CD4-positive, alpha-beta T cell treated with Interleukin-6 for 4 hours (primary cell): ENCODE results near the gene DGUOK.

ENCODE experiments used
- DNase-seq: peaks from one replicate; pipeline ENCODE4 v3.0.0-alpha.2; 2020; ENCODE audit warnings: mixed read lengths

DGUOK gene

GRCh38 chr2:73952499-73953446 lies 26.1 kb downstream of the DGUOK start:
- DNase-seq: no peak

- DNase-seq: no peak
These were observed 29.7 kb downstream of the DGUOK start for GRCh38 chr2:73956218-73956865.

GRCh38 chr2:73961274-73961673 lies 34.6 kb downstream of the DGUOK start:
- no peak for DNase-seq

DNA sequence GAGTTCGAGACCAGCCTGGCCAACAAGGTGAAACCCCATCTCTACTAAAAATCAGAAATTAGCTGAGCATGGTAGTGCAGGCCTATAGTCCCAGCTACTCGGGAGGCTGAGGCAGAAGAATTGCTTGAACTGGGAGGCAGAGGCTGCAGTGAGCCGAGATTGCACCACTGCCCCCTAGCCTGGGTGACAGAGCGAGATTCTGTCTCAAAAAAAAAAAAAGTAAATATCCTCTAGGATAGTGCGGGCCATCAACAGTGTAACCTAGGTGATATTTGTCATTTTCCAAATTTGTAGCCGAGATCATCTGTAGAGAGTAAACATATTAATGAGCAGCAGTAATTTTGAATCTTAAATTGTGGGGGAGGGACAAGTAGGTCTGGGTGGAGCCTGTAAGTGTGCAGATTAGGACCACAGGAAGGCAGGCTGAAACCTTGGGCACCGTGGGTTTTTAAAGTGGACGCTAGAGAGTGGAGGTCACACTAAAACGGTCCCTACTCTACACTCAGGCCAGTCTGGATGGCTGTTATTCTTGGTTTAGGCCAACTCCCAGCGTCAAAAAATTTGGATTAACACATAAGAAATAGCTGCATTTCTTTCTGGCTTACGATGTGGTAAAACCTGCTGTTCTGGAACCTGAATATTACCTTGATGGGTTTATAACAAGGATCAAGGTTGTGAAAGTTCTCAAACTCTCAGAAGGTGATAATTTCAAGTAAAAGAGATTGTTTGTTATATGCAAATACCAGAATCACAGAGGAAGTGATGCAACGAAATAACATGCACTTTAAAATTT lies 35.3 kb downstream of the DGUOK start:
- no peak for DNase-seq

GRCh38 chr2:73962798-73963197 lies 36.1 kb downstream of the DGUOK start:
- no peak for DNase-seq

DNA sequence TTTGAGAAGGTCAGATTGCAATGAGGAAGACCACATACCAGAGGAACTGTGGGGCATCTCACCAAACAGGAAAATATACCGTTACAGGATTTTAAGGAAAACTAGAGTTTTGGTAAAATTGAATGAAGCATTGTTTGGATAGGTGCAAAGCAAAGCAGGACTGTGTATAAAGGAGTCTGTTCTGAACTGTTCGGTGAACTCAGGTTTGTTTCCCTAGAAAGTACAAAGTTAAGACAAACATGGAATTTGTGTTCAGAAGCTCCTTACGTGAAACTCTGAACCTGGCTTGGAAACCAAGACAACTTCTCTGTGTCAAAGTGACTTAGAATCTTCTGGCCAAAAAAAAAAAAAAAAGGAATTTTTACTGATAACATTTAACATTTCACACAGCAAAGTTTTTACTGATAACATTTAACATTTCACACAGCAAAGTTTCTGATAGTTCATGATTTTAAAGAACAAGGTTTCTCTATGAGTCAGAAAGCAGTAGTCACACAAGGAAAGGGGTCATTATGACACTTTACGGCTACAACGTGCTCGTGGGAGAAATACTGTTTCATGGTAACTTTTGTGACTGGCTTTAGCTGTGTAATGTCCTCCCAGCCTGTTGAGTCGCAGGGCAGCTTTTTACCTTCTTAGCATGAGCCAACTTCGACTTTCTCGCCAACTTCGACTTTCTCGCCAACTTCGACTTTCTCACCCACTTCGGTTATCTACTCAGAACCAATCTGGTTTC lies 36.9 kb downstream of the DGUOK start:
- no peak for DNase-seq

DNA sequence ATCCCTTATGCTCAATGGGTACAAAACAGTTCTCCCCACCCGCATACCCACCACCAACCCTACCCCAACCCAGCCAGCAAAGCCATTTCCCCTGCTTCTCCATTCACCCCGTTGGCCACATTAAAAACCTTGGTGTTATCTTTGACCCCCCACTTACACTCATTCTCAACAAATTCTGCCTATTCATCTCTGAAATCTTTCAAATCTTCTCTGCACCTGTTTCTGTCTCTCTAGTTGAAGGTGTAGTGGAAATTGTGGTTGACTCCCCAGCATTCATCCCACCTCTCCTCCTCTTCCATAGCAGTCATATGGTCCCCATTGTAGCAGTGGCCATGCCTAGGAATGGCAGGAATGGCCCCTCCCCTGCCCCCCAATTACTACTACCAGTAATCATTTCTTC lies 37.5 kb downstream of the DGUOK start:
- no peak for DNase-seq

DNA sequence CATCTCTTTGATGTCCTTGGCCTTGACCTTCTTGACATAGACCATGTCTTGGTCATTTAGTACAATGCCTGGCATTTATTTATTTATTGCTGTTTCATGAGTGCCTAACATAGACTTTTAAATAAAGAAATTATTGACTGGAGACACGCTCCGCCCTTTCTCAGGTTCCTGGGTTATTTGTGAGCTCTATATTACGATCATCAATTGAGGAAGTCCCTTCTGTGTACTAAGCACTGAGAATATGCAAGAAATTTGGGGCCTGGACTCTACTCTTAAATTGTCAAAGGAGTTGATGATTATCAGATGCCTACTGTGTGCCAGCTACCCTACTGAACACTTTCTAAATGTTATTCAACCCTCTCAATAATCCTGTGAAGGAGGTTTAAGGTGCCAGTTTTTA lies 38.4 kb downstream of the DGUOK start:
- DNase-seq: no peak

DNA sequence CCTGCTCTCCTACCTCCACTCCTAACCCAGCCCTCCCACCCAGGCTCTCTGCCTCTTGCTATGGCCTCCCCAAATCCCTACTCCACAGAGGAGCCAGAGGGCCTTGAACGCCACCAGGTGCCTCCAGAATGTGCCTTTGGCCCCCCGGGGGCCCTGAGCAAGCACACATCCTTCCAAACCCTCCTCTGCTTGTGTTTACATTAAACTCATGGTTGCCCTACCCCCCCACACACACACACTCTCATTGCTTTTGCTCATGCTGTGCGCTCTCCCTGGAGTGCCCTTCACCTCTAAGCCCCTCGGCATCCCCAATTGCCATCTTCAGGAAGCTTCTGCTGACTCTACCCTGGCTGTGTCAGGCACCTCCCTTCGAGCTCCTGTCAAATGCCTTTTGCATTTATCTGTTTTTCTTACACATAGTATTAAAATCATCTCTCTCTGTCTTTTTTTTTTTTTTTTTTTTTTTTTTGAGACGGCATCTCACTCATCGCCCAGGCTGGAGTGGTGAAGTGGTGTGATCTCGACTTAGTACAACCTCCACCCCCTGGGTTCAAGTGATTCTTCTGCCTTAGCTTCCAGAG lies 41.8 kb downstream of the DGUOK start:
- DNase-seq: no peak

- no peak for DNase-seq
These were observed 42.7 kb downstream of the DGUOK start for GRCh38 chr2:73969356-73969755.

GRCh38 chr2:73970141-73970803 lies 43.6 kb downstream of the DGUOK start:
- DNase-seq: no peak

DNA sequence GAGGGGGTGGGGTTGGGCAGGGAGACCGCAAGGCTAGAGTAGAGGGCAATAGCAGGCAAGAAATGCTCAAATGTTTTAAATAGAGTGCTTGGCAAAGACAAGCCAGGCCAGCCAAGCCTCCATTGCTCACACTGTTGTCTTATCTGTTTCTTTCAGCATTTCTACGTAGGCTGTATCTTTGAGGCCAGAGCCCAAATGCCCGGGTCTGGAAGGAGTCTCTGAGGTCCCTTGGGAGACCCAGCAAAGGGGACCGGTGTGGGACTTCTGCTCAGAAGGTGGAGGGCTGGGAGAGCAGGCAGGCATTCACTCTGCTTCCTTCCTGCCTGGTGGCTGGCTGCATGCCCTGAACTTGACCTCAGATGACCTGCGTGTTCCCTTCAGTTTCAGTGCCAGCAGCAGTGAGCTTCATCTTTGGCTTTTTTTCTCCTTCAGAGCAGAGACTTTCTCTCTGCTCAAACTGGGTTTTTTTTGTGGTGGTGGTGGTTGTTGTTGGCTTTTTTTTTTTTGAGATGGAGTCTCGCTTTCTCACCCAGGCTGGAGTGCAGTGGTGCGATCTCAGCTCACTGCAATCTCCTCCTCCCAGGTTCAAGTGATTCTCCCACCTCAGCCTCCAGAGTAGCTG lies 44.3 kb downstream of the DGUOK start:
- peak; percentile 69 for DNase-seq

- DNase-seq: no peak
These were observed 45.0 kb downstream of the DGUOK start for GRCh38 chr2:73971722-73972121.

GRCh38 chr2:73972846-73973245 lies 46.2 kb downstream of the DGUOK start:
- no peak for DNase-seq

DNA sequence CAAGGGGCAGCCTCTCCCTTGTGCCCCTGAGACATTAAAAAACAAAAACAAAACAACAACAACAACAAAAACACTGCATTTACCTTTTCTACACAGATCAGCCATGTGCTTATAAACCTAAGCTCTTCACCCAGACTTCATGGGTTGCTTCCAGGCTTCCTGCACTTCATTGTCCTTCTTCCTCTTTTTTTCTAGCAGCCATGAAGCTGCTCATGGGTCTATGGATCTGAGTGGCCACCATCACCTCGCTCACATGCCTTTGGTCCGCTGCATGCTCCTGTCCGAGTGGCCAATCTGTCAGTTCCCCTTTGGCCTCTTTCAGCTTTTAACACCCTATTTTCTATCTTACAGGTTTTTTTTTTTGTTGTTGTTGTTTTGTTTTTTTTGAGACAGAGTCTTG lies 49.1 kb downstream of the DGUOK start:
- no peak for DNase-seq

DNA sequence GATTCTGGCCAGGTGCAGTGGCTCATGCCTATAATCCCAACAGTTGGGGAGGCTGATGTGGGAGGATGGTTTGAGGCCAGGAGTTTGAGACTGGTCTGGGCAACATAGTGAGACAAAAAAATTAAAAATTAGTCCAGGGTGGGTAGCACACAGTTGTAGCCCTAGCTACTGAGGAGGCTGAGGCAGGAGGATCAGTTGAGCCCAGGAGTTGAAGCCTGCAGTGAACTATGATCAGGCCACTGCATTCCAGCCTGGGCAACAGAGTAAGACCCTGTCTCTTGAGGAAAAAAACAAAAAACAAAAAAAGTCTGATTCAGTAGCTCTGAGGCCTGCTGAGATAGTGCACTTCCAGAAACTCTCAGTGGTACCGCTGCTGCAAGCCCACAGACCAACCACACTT lies 50.1 kb downstream of the DGUOK start:
- no peak for DNase-seq

GRCh38 chr2:73977466-73977865 lies 50.8 kb downstream of the DGUOK start:
- no peak for DNase-seq

DNA sequence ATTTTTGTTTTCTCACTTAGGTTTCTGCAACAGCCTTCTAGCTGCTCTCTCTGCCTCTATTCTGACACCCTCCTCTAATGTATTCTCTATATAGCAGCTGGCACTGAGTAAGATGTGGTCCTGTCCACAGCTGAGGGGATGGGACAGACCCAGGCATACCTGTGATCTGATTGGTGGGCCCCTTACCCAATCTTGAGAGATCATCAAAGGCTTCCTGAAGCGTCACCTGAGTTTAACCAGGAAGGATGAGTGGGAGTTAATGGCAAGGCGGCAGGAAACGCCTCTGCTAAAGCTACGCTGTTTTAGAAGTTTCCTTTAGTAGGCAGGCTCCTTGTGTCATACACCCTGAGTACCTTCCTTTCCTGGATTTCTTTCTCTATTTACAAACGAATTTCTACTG lies 52.3 kb downstream of the DGUOK start:
- peak; percentile 80 for DNase-seq

DNA sequence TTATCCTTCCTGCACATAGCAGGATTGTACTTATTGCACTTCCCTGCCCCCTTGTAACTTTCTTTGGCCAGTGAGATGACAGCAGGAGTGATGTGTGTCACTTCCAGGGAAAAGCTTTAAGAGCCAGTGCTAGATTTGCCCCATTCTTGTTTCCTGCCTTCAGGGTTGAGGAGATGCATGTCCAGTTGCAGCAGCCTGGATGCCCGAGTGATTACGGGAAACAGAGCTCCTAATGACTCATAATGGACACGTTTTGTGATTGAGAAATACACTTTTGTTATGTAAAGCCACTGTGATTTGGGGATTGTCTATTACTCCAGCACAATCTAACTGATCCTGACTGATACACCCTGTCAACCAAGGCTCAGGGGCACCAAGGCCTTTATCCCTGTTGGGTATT lies 53.0 kb downstream of the DGUOK start:
- DNase-seq: no peak

- DNase-seq: no peak
These were observed 53.9 kb downstream of the DGUOK start for GRCh38 chr2:73980566-73980965.
